DND-41 (cell line): ENCODE results near the gene VIPR1.

Experiments
- CTCF ChIP-seq: IDR thresholded peaks from 2 replicates; pipeline ENCODE4 v1.5.1; 2012; ENCODE audit warnings: borderline replicate concordance, low read length, moderate library complexity, mild to moderate bottlenecking; ENCODE audit not compliant: poor library complexity, severe bottlenecking; ENCODE audit errors: extremely low read depth
- EZH2 ChIP-seq: IDR thresholded peaks from 3 replicates; pipeline ENCODE4 v1.6.1; 2012; ENCODE audit warnings: borderline replicate concordance, low read depth, mild to moderate bottlenecking, moderate library complexity, low read length, inconsistent platforms; ENCODE audit not compliant: severe bottlenecking

DNA sequence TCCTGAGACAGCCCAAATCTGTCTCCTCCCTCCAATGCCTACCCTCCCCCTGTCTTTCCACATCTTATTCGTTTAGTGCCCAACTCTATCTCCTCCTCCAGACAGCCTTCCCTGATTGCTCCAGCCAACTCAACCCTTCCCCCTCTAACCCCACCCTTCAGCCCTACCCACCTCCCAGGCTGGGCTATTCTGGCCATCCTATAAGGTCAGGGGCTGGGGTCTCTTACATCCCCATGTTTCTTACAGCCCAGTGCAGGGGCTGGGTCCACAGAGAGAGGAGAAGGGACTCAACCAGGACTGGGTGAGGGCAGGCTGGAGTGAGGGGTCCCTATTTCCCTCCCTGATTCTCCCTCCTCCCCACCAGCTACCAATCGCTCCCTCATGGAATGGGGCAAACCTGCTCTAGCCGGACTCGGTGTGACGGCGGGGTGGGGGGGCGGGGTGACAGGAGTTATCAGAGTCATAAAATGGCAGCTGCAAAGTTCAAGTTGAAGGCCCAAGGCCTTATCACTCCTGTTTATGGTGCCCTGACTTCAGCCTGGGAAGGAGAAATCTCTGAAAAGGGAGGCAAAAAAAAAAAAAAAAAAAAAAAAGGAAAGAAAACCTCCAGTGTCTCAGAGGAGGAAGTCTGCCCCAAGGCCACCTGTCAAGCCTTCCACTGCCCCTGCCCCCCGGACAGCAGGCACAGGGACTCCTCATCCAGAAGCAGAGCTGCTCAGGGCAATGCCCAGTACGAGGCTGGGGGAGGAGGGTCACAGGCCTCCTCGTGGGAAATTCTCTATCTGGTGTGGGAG lies 2.1 kb downstream of the VIPR1 start:
- TF ChIP-seq CTCF = no peak
- TF ChIP-seq EZH2 = no peak
